NCI-H2227 (cell line): ENCODE data around the gene ADCY10.

ENCODE experiments used
- DNase-seq: peaks from one replicate; lab custom pipeline; 2025; ENCODE audit not compliant: unreplicated experiment; lab: John Stamatoyannopoulos, UW

ADCY10 gene

GRCh38 chr1:167790117-167790516 is 123.8 kb downstream of the ADCY10 start:
- no peak for DNase-seq

- no peak for DNase-seq
These were observed 124.4 kb downstream of the ADCY10 start for GRCh38 chr1:167789501-167789900.

- no peak for DNase-seq
These were observed 127.4 kb downstream of the ADCY10 start for GRCh38 chr1:167786502-167786901.

- DNase-seq, result no peak
These were observed 128.9 kb downstream of the ADCY10 start for GRCh38 chr1:167784876-167785550.

GRCh38 chr1:167782946-167783345 is 131.0 kb downstream of the ADCY10 start:
- DNase-seq, result no peak

- no peak for DNase-seq
These were observed 132.4 kb downstream of the ADCY10 start for GRCh38 chr1:167781558-167781957.

- DNase-seq, result no peak
These were observed 136.7 kb downstream of the ADCY10 start for GRCh38 chr1:167777269-167777650.

GRCh38 chr1:167776616-167777268 is 137.2 kb downstream of the ADCY10 start:
- no peak for DNase-seq

- no peak for DNase-seq
These were observed 137.8 kb downstream of the ADCY10 start for GRCh38 chr1:167776151-167776550.

GRCh38 chr1:167775178-167775577 is 138.8 kb downstream of the ADCY10 start:
- no peak for DNase-seq

- DNase-seq, result no peak
These were observed 139.2 kb downstream of the ADCY10 start for GRCh38 chr1:167774710-167775109.

GRCh38 chr1:167773516-167773915 is 140.4 kb downstream of the ADCY10 start:
- no peak for DNase-seq

GRCh38 chr1:167772436-167772835 is 141.5 kb downstream of the ADCY10 start:
- no peak for DNase-seq

GRCh38 chr1:167770127-167770526 is 143.8 kb downstream of the ADCY10 start:
- no peak for DNase-seq

GRCh38 chr1:167767761-167768160 is 146.2 kb downstream of the ADCY10 start:
- DNase-seq, result no peak

GRCh38 chr1:167766538-167766937 is 147.4 kb downstream of the ADCY10 start:
- no peak for DNase-seq

- no peak for DNase-seq
These were observed 148.4 kb downstream of the ADCY10 start for GRCh38 chr1:167765496-167765895.

- no peak for DNase-seq
These were observed 149.2 kb downstream of the ADCY10 start for GRCh38 chr1:167764458-167765330.

- no peak for DNase-seq
These were observed 150.3 kb downstream of the ADCY10 start for GRCh38 chr1:167763525-167764220.

GRCh38 chr1:167762061-167762746 is 151.7 kb downstream of the ADCY10 start:
- DNase-seq, result no peak

GRCh38 chr1:167761400-167761799 is 152.5 kb downstream of the ADCY10 start:
- no peak for DNase-seq
